H1 (cell line): ENCODE results near the gene CSNK1D. TPM values are rescaled to one million over a fixed set of nuclear protein-coding genes. Genes with fewer than 3 reads are reported as not detected.

Source experiments
- CTCF ChIA-PET: fragments of 300-600 bp; sonication (Branson Sonifier 250); formaldehyde crosslinking; loops from one replicate; lab custom pipeline; 2021; ENCODE audit not compliant: partially characterized antibody; lab: Charles Lee
- POLR2A ChIA-PET: fragments of 300-600 bp; sonication (Branson Sonifier 250); formaldehyde crosslinking; loops from one replicate; lab custom pipeline; 2021; ENCODE audit warnings: inconsistent platforms; ENCODE audit not compliant: partially characterized antibody; lab: Charles Lee
- DNase-seq, 2 experiments: peaks; one replicate each; pipeline versions ENCODE4 v3.0.0 to v3.0.0-alpha.2; 2010 to 2022; ENCODE audit warnings: low spot score in 2 of 2, low read depth in 1 of 2, mixed read lengths in 1 of 2
- FAIRE-seq: peaks from 2 replicates; lab custom pipeline; 2011; peaks lifted over from hg19 to GRCh38; lab: Jason Lieb, UNC
- H2AFZ ChIP-seq: 2 replicates; pipeline ENCODE4 v1.8.1; 2012; ENCODE audit warnings: low read length, inconsistent platforms
- H2AK5ac ChIP-seq: 2 replicates; pipeline ENCODE4 v1.6.1; 2013; ENCODE audit warnings: low read depth, low read length
- H2BK120ac ChIP-seq: replicated peaks from 2 replicates; pipeline ENCODE3; 2013; ENCODE audit warnings: low read depth, low read length, inconsistent platforms
- H2BK12ac ChIP-seq: 2 replicates; pipeline ENCODE4 v1.6.1; 2013; ENCODE audit warnings: low read depth, low read length
- H2BK15ac ChIP-seq: 2 replicates; pipeline ENCODE4 v1.6.1; 2013; ENCODE audit warnings: low read length
- H2BK20ac ChIP-seq: 2 replicates; pipeline ENCODE4 v1.6.1; 2013; ENCODE audit warnings: low read length
- H2BK5ac ChIP-seq: 2 replicates; pipeline ENCODE4 v1.6.1; 2013; ENCODE audit warnings: low read depth, low read length
- H3K14ac ChIP-seq: 2 replicates; pipeline ENCODE4 v1.6.1; 2013; ENCODE audit warnings: inconsistent platforms; ENCODE audit not compliant: insufficient read length
- H3K18ac ChIP-seq: 2 replicates; pipeline ENCODE4 v1.6.1; 2013; ENCODE audit warnings: low read length; ENCODE audit errors: extremely low read depth
- H3K23ac ChIP-seq: 2 replicates; pipeline ENCODE4 v1.6.1; 2013; ENCODE audit warnings: inconsistent platforms; ENCODE audit not compliant: insufficient read length
- H3K23me2 ChIP-seq: 2 replicates; pipeline ENCODE4 v1.6.1; 2013; ENCODE audit warnings: low read depth, low read length
- H3K27ac ChIP-seq: 2 replicates; pipeline ENCODE4 v1.6.1; 2011; ENCODE audit warnings: low read depth, low read length, inconsistent platforms
- H3K27me3 ChIP-seq, 4 experiments: replicated peaks in 1 of 4; 1 replicate in 1 of 4; 2 replicates in 3 of 4; pipeline versions ENCODE4 v1.6.1 to v1.8.1; 2011 to 2013; ENCODE audit warnings: low read length in 3 of 4, mild to moderate bottlenecking in 3 of 4, inconsistent platforms in 2 of 4, mixed read lengths in 2 of 4, moderate library complexity in 1 of 4; ENCODE audit not compliant: control insufficient read depth in 3 of 4, insufficient read depth in 3 of 4; ENCODE audit errors: extremely low read depth in 1 of 4
- H3K36me3 ChIP-seq, 4 experiments: 2 replicates each; pipeline versions ENCODE4 v1.6.1 to v1.8.1; 2011 to 2013; ENCODE audit warnings: mild to moderate bottlenecking in 4 of 4, low read length in 3 of 4, moderate library complexity in 2 of 4, control low read depth in 1 of 4, inconsistent platforms in 1 of 4; ENCODE audit not compliant: insufficient read depth in 4 of 4, control insufficient read depth in 2 of 4
- H3K4ac ChIP-seq: replicated peaks from 2 replicates; pipeline ENCODE3; 2013; ENCODE audit warnings: low read length, low read depth, mixed read lengths, inconsistent platforms; ENCODE audit not compliant: insufficient read length
- H3K4me1 ChIP-seq, 4 experiments: replicated peaks in 1 of 4; 1 replicate in 1 of 4; 2 replicates in 3 of 4; pipeline versions ENCODE4 v1.6.1 to v1.8.1; 2011 to 2013; ENCODE audit warnings: low read length in 3 of 4, inconsistent platforms in 2 of 4, mixed read lengths in 1 of 4; ENCODE audit not compliant: insufficient read depth in 4 of 4, control insufficient read depth in 3 of 4
- H3K4me2 ChIP-seq, 2 experiments: 2 replicates each; pipeline versions ENCODE4 v1.6.1 to v1.8.1; 2011 to 2013; ENCODE audit warnings: low read depth in 2 of 2, low read length in 2 of 2, control low read depth in 1 of 2, inconsistent platforms in 1 of 2, mild to moderate bottlenecking in 1 of 2; ENCODE audit not compliant: insufficient read depth in 1 of 2
- H3K4me3 ChIP-seq, 4 experiments: fragments of 200-600, 300-600 bp in 1 of 4; sonication (generic), shearing (Covaris generic), sonication (Bioruptor Twin) in 1 of 4; 2 replicates each; pipeline versions ENCODE4 v1.5.1 to v1.8.1; 2011 to 2016; ENCODE audit warnings: low read length in 4 of 4, low read depth in 3 of 4, control low read depth in 2 of 4, inconsistent platforms in 2 of 4, mild to moderate bottlenecking in 2 of 4, mixed read lengths in 1 of 4, moderate library complexity in 1 of 4; ENCODE audit not compliant: insufficient read depth in 2 of 4; ENCODE audit errors: extremely low read depth in 1 of 4
- H3K56ac ChIP-seq: replicated peaks from 2 replicates; pipeline ENCODE3; 2013; ENCODE audit warnings: low read depth, mild to moderate bottlenecking, mixed read lengths, low read length, inconsistent platforms; ENCODE audit not compliant: insufficient read length
- H3K79me1 ChIP-seq: 2 replicates; pipeline ENCODE4 v1.6.1; 2013; ENCODE audit warnings: low read depth, low read length, control low read depth
- H3K79me2 ChIP-seq, 2 experiments: 2 replicates each; pipeline versions ENCODE4 v1.6.1 to v1.8.1; 2012 to 2013; ENCODE audit warnings: low read length in 2 of 2, mild to moderate bottlenecking in 2 of 2, inconsistent platforms in 1 of 2; ENCODE audit not compliant: insufficient read depth in 2 of 2, control insufficient read depth in 1 of 2
- H3K9ac ChIP-seq, 4 experiments: replicated peaks in 1 of 4; 1 replicate in 1 of 4; 2 replicates in 3 of 4; pipeline versions ENCODE4 v1.6.1 to v1.8.1; 2011 to 2013; ENCODE audit warnings: low read depth in 3 of 4, low read length in 3 of 4, control low read depth in 2 of 4, mild to moderate bottlenecking in 2 of 4, moderate library complexity in 2 of 4, inconsistent platforms in 1 of 4; ENCODE audit errors: extremely low read depth in 1 of 4
- H3K9me3 ChIP-seq, 2 experiments: 2 replicates each; pipeline versions ENCODE4 v1.6.1 to v1.8.1; 2012 to 2013; ENCODE audit warnings: mild to moderate bottlenecking in 2 of 2, moderate library complexity in 2 of 2, control low read depth in 1 of 2, inconsistent platforms in 1 of 2, low read depth in 1 of 2, low read length in 1 of 2, mixed read lengths in 1 of 2; ENCODE audit not compliant: insufficient read depth in 2 of 2
- H4K20me1 ChIP-seq, 2 experiments: replicated peaks in 1 of 2; 2 replicates each; pipeline versions ENCODE3 to v1.8.1; 2011 to 2013; ENCODE audit warnings: inconsistent platforms in 2 of 2, low read length in 2 of 2, mild to moderate bottlenecking in 1 of 2; ENCODE audit not compliant: insufficient read depth in 2 of 2, control insufficient read depth in 1 of 2
- H4K5ac ChIP-seq: 2 replicates; pipeline ENCODE4 v1.6.1; 2013; ENCODE audit warnings: low read length, low read depth, mixed read lengths, inconsistent platforms; ENCODE audit not compliant: insufficient read length
- H4K8ac ChIP-seq: 2 replicates; pipeline ENCODE4 v1.8.0; 2013; ENCODE audit warnings: mild to moderate bottlenecking, moderate library complexity, low read length, inconsistent platforms; ENCODE audit not compliant: insufficient read depth; ENCODE audit errors: extremely low read depth
- H4K91ac ChIP-seq: replicated peaks from 2 replicates; pipeline ENCODE3; 2013; ENCODE audit warnings: low read length, mixed read lengths, inconsistent platforms; ENCODE audit not compliant: insufficient read length
- TEAD4 ChIP-seq: IDR thresholded peaks from 2 replicates; pipeline ENCODE4 v1.6.1; 2012; ENCODE audit warnings: low read depth, low read length, inconsistent platforms, mixed read lengths
- WGBS, 2 experiments: shearing (Covaris generic) in 1 of 2; methylation state at CpG; one replicate each; pipeline versions ENCODE4 v1.1.6 to v1.1.7; 2013 to 2015; ENCODE audit warnings: low lambda C conversion rate in 2 of 2, mixed read lengths in 2 of 2, inconsistent platforms in 1 of 2, low coverage in 1 of 2, missing lambda C conversion rate in 1 of 2; ENCODE audit not compliant: insufficient replicate concordance in 2 of 2, insufficient coverage in 1 of 2, insufficient read length in 1 of 2; ENCODE audit errors: extremely low coverage in 1 of 2, missing lambda C conversion rate in 1 of 2; 5-methylcytosine and 5-hydroxymethylcytosine counted together
- polyA plus RNA-seq, 7 experiments: library from polyadenylated mRNA; depleted of rRNA in 3 of 7; stranded (reverse) in 5 of 7; unstranded in 2 of 7; fragments of >200 nt in 5 of 7; fragments of 200-250 nt in 2 of 7; gene quantifications; 1 replicate in 5 of 7; 2 replicates in 1 of 7; 4 replicates in 1 of 7; pipeline versions ENCODE4 v1.2.1 to v1.2.3, GENCODE V29; 2011 to 2013; ENCODE audit warnings: missing spikeins in 2 of 7, mixed read lengths in 2 of 7
- total RNA-seq: library from RNA; stranded (reverse); fragmentation: NEBNext Ultra II Directional; extraction: Animal tissue kit (Norgen Biotek cat#: 25700); gene quantifications from 2 replicates; pipeline ENCODE4 v1.2.1, GENCODE V29; 2021

The CSNK1D gene
- total and polyA plus RNA-seq, 2 of the 8 experiments (the other 6 are each of a cell fraction or from before 2014, with no cell fraction given): 73.5 to 103 TPM

DNA sequence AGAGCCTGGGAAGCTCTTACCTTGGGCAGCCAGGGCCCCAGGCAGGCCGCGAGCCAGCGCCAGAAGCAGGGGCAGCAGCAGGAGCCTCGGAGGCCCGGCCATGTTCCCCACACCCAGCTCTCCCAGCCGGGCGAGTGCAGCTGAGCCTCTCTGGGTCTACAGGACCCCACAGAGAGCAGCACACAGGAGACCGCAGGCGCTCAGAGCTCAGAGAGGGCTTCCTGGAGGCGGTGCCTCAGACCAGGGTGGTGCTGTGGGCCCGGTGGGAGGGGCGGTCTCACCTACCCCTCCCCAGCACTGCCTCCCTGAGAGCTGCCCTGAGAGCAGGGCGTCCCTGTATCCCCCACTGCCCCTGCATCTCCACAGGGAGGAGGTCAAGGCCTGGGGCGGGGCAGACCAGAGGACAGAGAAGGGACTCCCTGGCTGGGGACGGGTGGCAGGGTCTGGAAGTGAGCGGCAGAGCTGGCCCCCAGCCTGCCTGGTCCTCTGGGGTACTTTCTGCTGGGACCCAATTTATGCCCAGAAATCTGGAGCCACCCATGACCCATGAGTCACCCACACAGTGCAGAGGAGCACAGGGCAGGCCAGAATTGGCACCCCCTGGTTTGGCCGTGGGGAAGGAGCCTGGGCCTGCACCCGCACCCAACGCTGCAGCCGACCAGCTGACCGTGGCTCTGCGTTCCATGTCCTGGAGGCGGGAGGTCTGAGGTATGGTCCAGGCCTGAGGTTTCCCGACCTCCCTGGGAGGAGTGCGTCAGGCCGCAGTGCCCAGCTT, 44.1 kb upstream of the CSNK1D start, which contains the start of gene CD7:
Gene CD7, minus strand, starts transcription at position 215 of the 775 bp plus-strand sequence. Its CDS starts 113 bp downstream, at position 102.
- H3K4ac ChIP-seq: no peak within 1 kb of the TSS
- H3K79me1 ChIP-seq: no peaks in the 10 kb centered on the region
- peaks cover 0 to 5% (median 4%) of the 10 kb centered on the region in 4 experiments; a peak in 5 of 7 replicates for H3K4me1 ChIP-seq
- peaks cover 0 to 11% of the 10 kb centered on the region in 2 experiments for H4K20me1 ChIP-seq
- no peak within 1 kb of the TSS for H2BK120ac ChIP-seq
- H4K91ac ChIP-seq: peak within 1 kb of the TSS; percentile 40
- no peak for TF ChIP-seq TEAD4
- 88% methylated on average over 21 of the region's 26 CpGs; no CpG with 5 or more reads in 1 of the 2 experiments for WGBS, 2 experiments
- no peak within 1 kb of the TSS for H2BK20ac ChIP-seq
- H2BK12ac ChIP-seq: peak within 1 kb of the TSS; percentile 22; the same call in 1 of the 2 replicates
- H3K18ac ChIP-seq: peak within 1 kb of the TSS; percentile 32; the same call in 1 of the 2 replicates
- H3K9ac ChIP-seq: no peak within 1 kb of the TSS
- H3K27ac ChIP-seq: no peak within 1 kb of the TSS
- no peak within 1 kb of the TSS for H4K5ac ChIP-seq
- peaks cover 5% of the 10 kb centered on the region; the same call in 1 of the 2 replicates for H3K23me2 ChIP-seq
- CTCF ChIA-PET: interaction anchor here (0.6 to 3.1 kb wide), 10 partner anchors 10 to 537 kb away, joined by 3 to 19 read pairs (median 4); partner anchors contain the start of gene SECTM1
- H2BK15ac ChIP-seq: no peak within 1 kb of the TSS
- FAIRE-seq (no peak), DNase-seq (no peak)
- peaks cover 0 to 14% of the 10 kb centered on the region in 2 experiments; a peak in 1 of 4 replicates for H3K9me3 ChIP-seq
- H3K56ac ChIP-seq: no peak within 1 kb of the TSS
- H3K27me3 ChIP-seq: no peaks in the 10 kb centered on the region; a peak in 3 of 7 replicates
- no peak within 1 kb of the TSS for H2AFZ ChIP-seq
- H3K23ac ChIP-seq: no peak within 1 kb of the TSS
- no peak within 1 kb of the TSS for H3K4me3 ChIP-seq
- H3K79me2 ChIP-seq: no peaks in the 10 kb centered on the region
- H4K8ac ChIP-seq: peak within 1 kb of the TSS; percentile 68
- no peak within 1 kb of the TSS for H3K14ac ChIP-seq
- peak within 1 kb of the TSS; percentile 53 for H2AK5ac ChIP-seq
- POLR2A ChIA-PET: interaction anchor here (0.8 to 1.4 kb wide), 4 partner anchors 15 to 81 kb away, joined by 3 to 6 read pairs (median 3); no protein-coding TSS in a partner anchor
- peak within 1 kb of the TSS; percentile 24; the same call in 1 of the 2 replicates for H2BK5ac ChIP-seq
- no peak within 1 kb of the TSS; a peak in 1 of 4 replicates for H3K4me2 ChIP-seq
- no peaks in the 10 kb centered on the region for H3K36me3 ChIP-seq
